Stimulated activated CD8-positive, alpha-beta memory T cell treated with anti-CD3 and anti-CD28 coated beads, Interleukin-15, amount 100 ng/mL, for 24 hours (primary cell): ENCODE data around the gene GUCY2D.

Experiments
- DNase-seq: peaks from one replicate; pipeline ENCODE4 v3.0.0-alpha.2; 2020; ENCODE audit warnings: low read depth

GUCY2D gene

GRCh38 chr17:8064561-8065019, 62.2 kb downstream of the GUCY2D start:
- DNase-seq: no peak

GRCh38 chr17:8066841-8067775, 64.7 kb downstream of the GUCY2D start:
- no peak for DNase-seq

- no peak for DNase-seq
Observed at GRCh38 chr17:8067806-8068205, 65.4 kb downstream of the GUCY2D start.

GRCh38 chr17:8068736-8069586, 66.5 kb downstream of the GUCY2D start:
- DNase-seq: no peak

GRCh38 chr17:8069587-8069860, 67.1 kb downstream of the GUCY2D start:
- DNase-seq: no peak
